Measurements from ENCODE around the gene MAN2B2.

DNA sequence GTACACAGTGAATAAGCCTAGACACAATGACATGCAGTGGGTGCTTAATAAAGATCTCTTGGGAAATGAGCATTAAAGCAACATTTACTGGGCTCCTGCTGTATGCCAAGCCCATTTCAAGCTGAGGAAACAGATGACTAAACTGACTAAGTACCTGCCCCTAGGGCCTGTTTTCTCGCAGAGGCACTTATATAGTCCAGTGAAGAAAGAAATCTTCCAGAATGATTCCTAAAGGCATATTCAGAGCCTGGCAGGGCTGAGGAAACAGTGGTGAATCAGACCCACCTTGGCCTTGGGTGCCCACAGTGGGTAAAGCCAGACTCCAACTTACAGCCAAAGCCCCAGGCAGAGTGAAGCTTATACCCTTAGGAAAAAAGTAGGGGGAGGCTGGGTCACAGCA lies 96.7 kb downstream of the MAN2B2 start:
- no peak for TF ChIP-seq HDGF (IDR thresholded peaks at IDR 0.05; ENCODE audit: borderline replicate concordance)
- TF ChIP-seq ARNT (IDR thresholded peaks at IDR 0.05), result no peak
- no peak for TF ChIP-seq BHLHE40 (IDR thresholded peaks at IDR 0.05; ENCODE audit: borderline replicate concordance)
- no peak for TF ChIP-seq TARDBP (IDR thresholded peaks at IDR 0.05)
- no peak for TF ChIP-seq SUZ12 (IDR thresholded peaks at IDR 0.05)
- TF ChIP-seq SP1 (IDR thresholded peaks at IDR 0.05), result no peak
- TF ChIP-seq CTBP1 (IDR thresholded peaks at IDR 0.05; ENCODE audit: borderline replicate concordance), result no peak
- no peak for TF ChIP-seq LEF1 (IDR thresholded peaks at IDR 0.05; ENCODE audit: borderline replicate concordance)
- no peak for TF ChIP-seq ZNF384 (IDR thresholded peaks at IDR 0.05)
- TF ChIP-seq, protein P1, sequence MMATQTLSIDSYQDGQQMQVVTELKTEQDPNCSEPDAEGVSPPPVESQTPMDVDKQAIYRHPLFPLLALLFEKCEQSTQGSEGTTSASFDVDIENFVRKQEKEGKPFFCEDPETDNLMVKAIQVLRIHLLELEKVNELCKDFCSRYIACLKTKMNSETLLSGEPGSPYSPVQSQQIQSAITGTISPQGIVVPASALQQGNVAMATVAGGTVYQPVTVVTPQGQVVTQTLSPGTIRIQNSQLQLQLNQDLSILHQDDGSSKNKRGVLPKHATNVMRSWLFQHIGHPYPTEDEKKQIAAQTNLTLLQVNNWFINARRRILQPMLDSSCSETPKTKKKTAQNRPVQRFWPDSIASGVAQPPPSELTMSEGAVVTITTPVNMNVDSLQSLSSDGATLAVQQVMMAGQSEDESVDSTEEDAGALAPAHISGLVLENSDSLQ (IDR thresholded peaks at IDR 0.05), result no peak
- no peak for TF ChIP-seq FOXA1 (IDR thresholded peaks at IDR 0.05)
